Cerebellar cortex (tissue), 1 donor: ENCODE results near the gene XCR1.
"Not testable (repeated sequence)": the region's sequence is repeated elsewhere in the genome, so short reads cannot be mapped to it uniquely, and the experiment has no call there.

Experiments
- DNase-seq: peaks from one replicate; pipeline ENCODE4 v3.0.0-alpha.2; 2015; ENCODE audit warnings: low spot score

The XCR1 gene

DNA sequence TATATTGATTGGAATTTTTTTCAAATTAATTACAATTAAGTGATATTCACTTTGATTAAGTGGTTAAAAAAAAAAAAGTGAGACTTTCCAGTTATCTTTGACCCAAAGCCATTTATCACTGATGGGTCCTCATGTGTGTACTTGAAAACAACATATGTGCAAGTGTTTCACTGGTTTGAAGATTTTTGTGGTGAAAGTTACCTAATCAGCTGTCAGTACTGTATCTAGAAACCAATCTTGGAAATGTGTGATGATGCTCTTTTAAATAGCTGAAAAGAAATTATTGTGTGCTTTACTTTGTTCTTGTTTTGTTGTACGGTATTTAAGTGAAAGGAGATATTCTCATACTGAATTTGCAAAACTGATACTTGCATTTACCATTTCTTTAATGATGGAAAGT, 11.6 kb upstream of the XCR1 start:
- no peak for DNase-seq

DNA sequence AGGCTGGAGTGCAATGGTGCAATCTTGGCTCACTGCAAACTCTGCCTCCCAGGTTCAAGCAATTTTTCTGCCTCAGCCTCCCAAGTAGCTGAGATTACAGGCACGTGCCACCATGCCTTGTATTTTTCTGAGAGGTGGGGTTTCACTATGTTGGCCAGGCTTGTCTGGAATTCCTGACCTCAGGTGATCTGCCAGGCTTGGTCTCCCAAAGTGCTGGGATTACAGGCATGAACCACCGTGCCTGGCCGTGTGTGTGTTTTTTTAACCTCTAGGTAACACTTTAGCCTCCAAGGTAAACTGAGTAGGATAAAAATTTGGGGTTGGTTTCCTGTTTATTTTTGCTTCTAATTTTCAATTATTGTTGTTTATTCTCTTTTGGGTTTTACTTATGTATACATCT, 10.8 kb upstream of the XCR1 start:
- DNase-seq, result not testable (repeated sequence)

DNA sequence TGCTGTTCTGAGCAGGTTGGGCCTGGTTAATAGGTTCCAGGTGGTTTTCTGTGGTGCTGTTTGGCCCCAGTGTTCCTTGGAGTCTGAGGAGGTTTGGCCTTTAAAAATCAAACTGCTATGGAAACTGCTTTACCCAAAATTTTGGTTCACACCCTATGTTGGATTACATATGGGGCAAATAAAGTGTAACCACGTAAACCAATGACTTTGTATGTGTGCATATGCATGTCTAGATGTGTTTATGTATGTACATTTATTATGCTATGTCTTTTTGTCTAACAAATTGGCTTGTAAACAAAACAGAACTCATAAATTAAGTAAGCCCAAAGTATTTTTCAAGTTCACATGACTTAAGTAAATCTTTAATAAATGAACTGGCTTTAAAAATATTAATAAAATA, 8.9 kb upstream of the XCR1 start:
- DNase-seq, result no peak

- no peak for DNase-seq
Observed at GRCh38 chr3:46031747-46032146, 4.5 kb upstream of the XCR1 start.

DNA sequence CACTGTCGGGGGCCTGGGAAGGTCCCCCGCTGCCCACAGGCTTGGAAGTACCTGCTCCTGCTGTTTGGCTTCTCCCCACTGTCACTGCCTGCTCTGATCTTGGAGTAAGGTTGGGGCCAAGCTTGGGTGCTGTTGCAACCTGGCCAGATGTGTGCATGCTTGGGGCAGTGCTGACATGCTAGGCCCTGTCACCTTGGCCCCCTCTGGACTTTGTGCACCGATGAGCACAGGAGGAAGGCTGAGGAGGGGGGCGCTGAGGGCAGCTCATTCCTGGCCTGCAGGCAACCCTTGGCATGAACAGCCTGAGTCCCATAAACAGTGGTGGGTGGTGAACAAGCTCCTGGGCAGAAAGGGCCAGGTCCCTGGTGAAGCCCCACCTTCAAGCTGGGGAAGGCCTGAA, 4.0 kb upstream of the XCR1 start:
- no peak for DNase-seq

DNA sequence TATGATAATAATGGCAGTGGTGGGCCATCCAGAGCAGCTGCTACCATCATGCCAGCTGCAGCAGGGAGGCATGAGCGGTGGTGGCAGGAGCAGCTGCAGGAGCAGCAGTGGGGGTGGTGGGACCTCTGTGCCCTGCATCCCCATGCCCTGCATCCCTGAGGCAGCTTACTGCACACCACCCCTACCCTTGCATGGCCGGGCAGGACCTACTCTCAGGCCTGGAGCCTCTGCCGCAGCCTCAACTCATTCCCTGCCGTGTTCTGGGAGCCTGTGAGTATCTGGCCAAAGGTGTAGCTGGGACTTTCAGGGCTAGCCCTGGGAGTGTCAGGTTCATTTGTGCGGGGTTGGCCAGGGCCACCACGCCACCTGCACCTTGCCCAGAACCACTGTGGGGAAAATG, 3.3 kb upstream of the XCR1 start:
- no peak for DNase-seq

DNA sequence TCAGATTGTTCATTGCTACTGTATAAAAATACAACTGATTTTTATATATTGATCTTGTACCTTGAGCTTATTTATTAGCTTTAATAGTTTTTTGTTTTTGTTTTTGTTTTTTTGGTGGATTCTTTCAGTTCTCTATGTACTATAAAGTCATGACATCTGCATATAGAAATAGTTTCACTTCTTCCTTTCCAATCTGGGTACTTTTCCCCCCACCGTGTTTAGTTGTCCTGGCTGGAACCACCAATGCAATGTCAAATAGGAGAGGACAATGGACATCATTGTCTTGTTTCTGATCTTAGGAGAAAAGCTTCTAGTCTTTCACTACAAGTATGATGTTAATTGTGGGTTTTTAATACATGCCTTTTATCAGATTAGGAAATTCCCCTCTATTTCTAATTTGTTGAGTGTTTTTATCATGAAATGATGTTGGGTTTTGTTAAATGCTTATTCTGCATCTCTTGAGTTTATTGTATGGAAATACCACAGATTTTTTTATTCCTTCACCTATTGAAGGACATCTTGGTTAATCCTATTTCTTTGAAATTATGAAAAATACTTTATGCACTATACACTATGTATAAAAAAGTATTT, 2.8 kb upstream of the XCR1 start:
- no peak for DNase-seq

- DNase-seq, result peak; percentile 3
Observed at GRCh38 chr3:46027736-46028397, 584 bp upstream of the XCR1 start.

GRCh38 chr3:46025139-46025538, 2.1 kb downstream of the XCR1 start:
- no peak for DNase-seq

- DNase-seq, result no peak
Observed at GRCh38 chr3:46024131-46024530, 3.2 kb downstream of the XCR1 start.

- no peak for DNase-seq
Observed at GRCh38 chr3:46022909-46023785, 4.1 kb downstream of the XCR1 start.

DNA sequence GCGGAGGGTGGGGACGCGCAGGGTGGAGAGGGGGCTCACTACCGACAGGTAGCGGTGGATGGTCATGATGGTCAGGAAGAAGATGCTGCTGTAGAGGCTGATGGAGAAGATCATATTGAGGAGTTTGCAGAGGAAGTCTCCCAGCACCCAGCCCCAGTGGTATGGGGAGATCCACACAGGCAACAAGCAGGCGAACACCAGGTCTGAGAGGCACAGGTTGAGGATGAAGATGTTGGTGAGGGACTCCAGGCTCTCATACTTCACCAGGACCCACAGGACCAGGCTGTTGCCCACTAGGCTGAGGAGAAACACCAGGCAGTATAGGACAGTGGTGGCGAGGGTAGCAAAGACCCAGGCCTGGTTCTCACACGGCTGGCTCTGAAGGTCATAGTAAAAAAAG, 5.8 kb downstream of the XCR1 start:
- no peak for DNase-seq

GRCh38 chr3:46020766-46021510, 6.3 kb downstream of the XCR1 start:
- DNase-seq, result no peak

GRCh38 chr3:46019707-46020106, 7.6 kb downstream of the XCR1 start:
- no peak for DNase-seq

DNA sequence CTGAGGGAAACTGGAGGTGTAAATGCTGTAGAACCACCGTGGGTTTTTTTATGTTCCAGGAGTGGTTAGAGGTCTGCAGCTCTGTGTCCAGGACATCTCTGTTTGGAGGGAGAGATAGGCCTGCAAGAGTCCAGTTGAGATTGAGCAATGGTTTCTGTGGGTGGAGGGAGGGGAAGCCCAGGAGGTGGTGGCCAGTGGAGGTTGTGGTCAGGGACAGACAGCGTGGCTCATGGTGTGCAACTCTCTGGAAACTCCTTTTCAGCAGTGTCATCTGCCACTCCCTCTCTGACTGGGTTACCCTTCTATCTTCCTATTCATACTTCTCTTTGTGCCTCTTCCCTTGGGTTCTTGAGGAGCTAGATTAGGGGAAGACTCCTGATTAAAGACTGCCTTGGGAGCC, 9.6 kb downstream of the XCR1 start:
- DNase-seq, result no peak

DNA sequence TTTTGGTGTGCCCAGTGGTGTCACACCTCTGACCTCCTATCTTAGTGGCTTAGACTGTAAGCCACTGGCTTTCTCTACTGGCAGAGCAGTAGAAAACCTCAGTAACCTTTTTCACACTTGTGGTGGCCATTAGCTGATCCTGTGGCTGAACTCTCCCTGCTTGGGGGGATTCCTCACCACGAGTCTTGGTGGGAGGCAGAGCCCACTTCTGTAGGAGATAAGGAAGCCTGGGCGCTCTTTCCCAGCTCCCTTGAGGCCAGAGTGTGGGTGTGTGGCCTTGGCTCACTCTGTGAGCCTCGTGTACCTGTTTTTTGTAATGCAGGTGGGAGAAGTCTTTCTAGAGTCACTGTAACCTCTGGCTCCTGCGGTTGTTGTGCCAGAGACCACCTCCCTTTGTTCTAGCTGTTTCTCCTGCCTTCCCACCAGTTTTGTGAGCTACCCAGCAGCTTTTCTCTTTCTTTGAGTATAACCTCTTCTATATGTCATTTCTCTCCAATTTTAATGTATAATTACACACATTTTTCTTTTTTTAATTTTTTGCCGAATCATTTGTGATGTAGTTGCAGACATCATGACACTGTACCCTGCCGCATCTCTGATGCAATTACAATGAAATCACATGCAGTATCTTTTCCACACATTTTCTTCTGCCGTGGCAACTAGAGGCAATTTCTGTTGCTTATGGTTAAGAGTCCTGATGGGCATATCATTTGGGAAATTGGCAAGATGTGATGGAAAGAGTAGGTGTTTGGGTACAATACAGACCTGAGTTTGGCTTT, 13.8 kb downstream of the XCR1 start:
- no peak for DNase-seq

DNA sequence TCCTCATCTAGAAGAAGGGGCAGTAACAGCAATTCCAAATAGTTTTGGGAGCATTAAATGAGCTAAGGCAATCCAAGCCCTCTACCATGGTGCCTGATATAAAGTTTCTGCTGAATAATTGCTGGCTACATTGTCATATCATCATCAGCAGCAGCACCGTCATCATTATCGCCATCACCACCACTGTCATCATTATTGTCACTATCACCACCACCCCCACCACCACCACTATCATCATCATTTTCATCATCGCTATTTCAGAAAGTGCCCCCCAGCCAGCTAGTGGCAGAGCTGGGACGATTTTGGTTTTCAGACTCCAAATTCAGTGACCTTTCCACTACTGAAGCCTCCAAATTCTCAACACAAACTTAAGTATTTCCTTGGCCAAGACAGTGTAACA, 15.0 kb downstream of the XCR1 start:
- no peak for DNase-seq

- no peak for DNase-seq
Observed at GRCh38 chr3:46010519-46011113, 16.7 kb downstream of the XCR1 start.

GRCh38 chr3:46008058-46008457, 19.2 kb downstream of the XCR1 start:
- no peak for DNase-seq

GRCh38 chr3:46007280-46007679, 20.0 kb downstream of the XCR1 start:
- no peak for DNase-seq
